ENCODE measurements around the gene NDRG4. TPM values are rescaled to one million over a fixed set of nuclear protein-coding genes. Genes with fewer than 3 reads are reported as not detected.

NDRG4 gene
- total RNA-seq, 2 donors from 2014 or later = 81.9 to 95.9 TPM

DNA sequence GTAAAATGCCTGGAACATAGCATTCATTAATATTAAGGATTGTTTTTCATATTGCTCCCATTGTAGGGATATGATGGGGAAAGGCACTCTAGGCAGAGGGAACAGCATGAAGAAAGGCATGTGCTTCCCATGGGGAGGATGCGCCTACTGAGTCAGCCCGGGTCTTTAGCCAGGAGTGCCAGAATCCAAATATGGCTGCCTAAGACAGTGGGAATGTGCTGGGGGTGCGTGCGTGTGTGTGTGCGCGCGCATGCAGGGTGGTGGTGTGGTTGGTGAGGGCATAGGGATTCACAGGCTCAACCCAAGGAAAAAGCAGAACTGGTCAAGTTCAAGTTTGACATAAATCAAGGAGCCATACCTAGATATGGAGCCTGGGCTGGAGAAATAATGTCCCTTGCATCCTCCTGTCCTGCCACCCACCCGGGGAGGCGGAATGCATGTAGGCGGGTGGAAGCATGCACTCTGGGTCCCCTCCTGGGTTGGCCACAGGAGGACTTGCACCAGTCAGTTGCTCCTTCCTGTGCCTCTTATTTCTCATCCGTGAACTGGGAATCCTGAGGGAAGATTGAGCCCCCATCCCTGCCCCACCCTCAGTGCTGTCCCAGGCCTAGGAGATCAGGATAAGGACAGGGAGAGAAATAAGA is 18.6 kb upstream of the NDRG4 start:
- DNase-seq = no peak
- H3K27me3 Mint-ChIP-seq (ENCODE audit: insufficient read depth) = no peaks in the 10 kb centered on the region
- Histone ChIP-seq H3K36me3 (ENCODE audit: control insufficient read depth, insufficient read depth, low read length) (peaks cover 1% of the 10 kb centered on the region), H3K27ac (ENCODE audit: low read depth, low read length) (no peak overlapping the region), H3K9ac (ENCODE audit: extremely low read depth, low read length, poor library complexity, severe bottlenecking) (no peak overlapping the region), H3K9me3 (ENCODE audit: control insufficient read depth, low read length) (peaks cover 4% of the 10 kb centered on the region), H3K27me3 (ENCODE audit: control insufficient read depth, insufficient read depth, low read length, poor library complexity, severe bottlenecking) (no peaks in the 10 kb centered on the region), H3K4me1 (ENCODE audit: control insufficient read depth, insufficient read depth, low read length) (no peaks in the 10 kb centered on the region), H3K4me3 (ENCODE audit: low read length) (no peak overlapping the region)
- H3K4me3 Mint-ChIP-seq = no peak overlapping the region
- H3K27ac Mint-ChIP-seq = no peak overlapping the region
- peaks cover 10% of the 10 kb centered on the region for H3K36me3 Mint-ChIP-seq (ENCODE audit: low read depth)
- peaks cover 18% of the 10 kb centered on the region for H3K4me1 Mint-ChIP-seq
- TF ChIP-seq CTCF (conservative IDR thresholded peaks at IDR 0.05) = no peak
- 94 to 96% methylated on average over 11 of the region's 11 CpGs for WGBS, 2 experiments (ENCODE audit: insufficient coverage in 1 of 2, insufficient read length in 1 of 2)
- no peaks in the 10 kb centered on the region for H3K9me3 Mint-ChIP-seq

GRCh38 chr16:58481931-58482330 is 18.0 kb upstream of the NDRG4 start:
- H3K27me3 Mint-ChIP-seq (ENCODE audit: insufficient read depth) = no peaks in the 10 kb centered on the region
- H3K9me3 Mint-ChIP-seq = no peaks in the 10 kb centered on the region
- no peaks in the 10 kb centered on the region for H3K4me1 ChIP-seq (ENCODE audit: control insufficient read depth, insufficient read depth, low read length)
- peaks cover 4% of the 10 kb centered on the region for H3K9me3 ChIP-seq (ENCODE audit: control insufficient read depth, low read length)
- no peak overlapping the region for H3K4me3 ChIP-seq (ENCODE audit: low read length)
- H3K27ac ChIP-seq (ENCODE audit: low read depth, low read length) = no peak overlapping the region
- H3K4me3 Mint-ChIP-seq = no peak overlapping the region
- TF ChIP-seq CTCF (conservative IDR thresholded peaks at IDR 0.05) = no peak
- H3K4me1 Mint-ChIP-seq = peaks cover 18% of the 10 kb centered on the region
- no peaks in the 10 kb centered on the region for H3K36me3 ChIP-seq (ENCODE audit: control insufficient read depth, insufficient read depth, low read length)
- H3K36me3 Mint-ChIP-seq (ENCODE audit: low read depth) = peaks cover 6% of the 10 kb centered on the region
- H3K27ac Mint-ChIP-seq = no peak overlapping the region
- H3K27me3 ChIP-seq (ENCODE audit: control insufficient read depth, insufficient read depth, low read length, poor library complexity, severe bottlenecking) = no peaks in the 10 kb centered on the region
- no peak for DNase-seq
- WGBS, 2 experiments (ENCODE audit: insufficient coverage in 1 of 2, insufficient read length in 1 of 2) = 83 to 85% methylated on average over 8 of the region's 8 CpGs
- H3K9ac ChIP-seq (ENCODE audit: extremely low read depth, low read length, poor library complexity, severe bottlenecking) = no peak overlapping the region

GRCh38 chr16:58485184-58485887 is 14.6 kb upstream of the NDRG4 start:
- H3K9ac ChIP-seq (ENCODE audit: extremely low read depth, low read length, poor library complexity, severe bottlenecking) = no peak overlapping the region
- no peak overlapping the region for H3K4me3 ChIP-seq (ENCODE audit: low read length)
- H3K36me3 ChIP-seq (ENCODE audit: control insufficient read depth, insufficient read depth, low read length) = peaks cover 10% of the 10 kb centered on the region
- Mint-ChIP-seq H3K27me3 (ENCODE audit: insufficient read depth) (no peaks in the 10 kb centered on the region), H3K27ac (no peak overlapping the region), H3K4me1 (peaks cover 13% of the 10 kb centered on the region), H3K4me3 (no peak overlapping the region), H3K36me3 (ENCODE audit: low read depth) (peaks cover 7% of the 10 kb centered on the region), H3K9me3 (no peaks in the 10 kb centered on the region)
- DNase-seq = no peak
- no peaks in the 10 kb centered on the region for H3K27me3 ChIP-seq (ENCODE audit: control insufficient read depth, insufficient read depth, low read length, poor library complexity, severe bottlenecking)
- no peak overlapping the region for H3K27ac ChIP-seq (ENCODE audit: low read depth, low read length)
- no peak for TF ChIP-seq CTCF (conservative IDR thresholded peaks at IDR 0.05)
- WGBS, 2 experiments (ENCODE audit: insufficient coverage in 1 of 2, insufficient read length in 1 of 2) = 71 to 77% methylated on average over 4 to 11 of the region's 11 CpGs
- H3K4me1 ChIP-seq (ENCODE audit: control insufficient read depth, insufficient read depth, low read length) = peaks cover 9% of the 10 kb centered on the region
- H3K9me3 ChIP-seq (ENCODE audit: control insufficient read depth, low read length) = no peaks in the 10 kb centered on the region
